Lower leg skin (tissue), 3 donors: ENCODE data around the gene NUDT13.

Source experiments
- POLR2A ChIP-seq, 2 donors: fragments of 450-650 bp; IDR thresholded peaks; one replicate each; pipeline ENCODE4 v1.6.1; 2016 to 2017; ENCODE audit warnings: antibody characterized with exemption in 2 of 2, mild to moderate bottlenecking in 1 of 2, moderate library complexity in 1 of 2
- TF ChIP-seq, protein P1 (sequence below), 3 donors: fragments of 450-650 bp; IDR thresholded peaks; one replicate each; pipeline ENCODE4 v1.5.1; 2016; ENCODE audit warnings: antibody characterized with exemption in 3 of 3, mild to moderate bottlenecking in 3 of 3, moderate library complexity in 2 of 3

DNA sequence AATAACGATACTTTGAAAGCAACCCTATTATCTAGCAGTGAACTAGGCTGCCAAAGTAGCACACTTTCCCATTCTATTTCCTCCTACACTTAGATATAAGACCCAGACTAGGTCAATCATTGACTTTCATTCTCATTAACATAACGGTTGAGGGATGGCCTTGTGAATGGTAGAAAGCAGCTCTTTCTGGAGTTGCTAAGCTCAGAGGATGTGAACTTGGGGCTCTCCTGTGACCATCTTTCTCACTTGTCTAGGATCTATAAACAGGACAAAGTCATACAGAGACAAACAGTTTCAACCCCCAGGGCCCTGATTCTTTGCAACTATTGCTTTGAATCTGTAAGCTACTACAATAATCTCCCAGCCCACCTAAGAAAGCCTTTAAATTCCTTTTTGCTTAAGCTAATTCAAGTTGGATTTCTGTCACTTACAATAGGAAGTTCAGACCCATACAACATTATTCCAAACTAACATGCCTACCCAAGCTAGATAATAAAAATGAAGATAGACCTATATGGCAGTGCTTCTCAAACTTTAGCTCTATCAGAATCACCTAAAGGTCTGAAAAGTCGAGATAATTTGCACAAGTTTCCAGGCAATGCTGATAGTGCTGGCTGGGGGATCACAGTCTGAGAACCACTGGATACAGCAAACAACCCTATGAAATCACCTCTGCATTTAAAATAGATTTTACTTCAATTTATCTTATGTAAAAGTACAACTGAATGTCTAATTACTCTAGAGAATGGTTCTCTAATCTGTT is 30.3 kb upstream of the NUDT13 start:
- TF ChIP-seq POLR2A (IDR thresholded peaks at IDR 0.05) = no peak
- TF ChIP-seq, protein P1, sequence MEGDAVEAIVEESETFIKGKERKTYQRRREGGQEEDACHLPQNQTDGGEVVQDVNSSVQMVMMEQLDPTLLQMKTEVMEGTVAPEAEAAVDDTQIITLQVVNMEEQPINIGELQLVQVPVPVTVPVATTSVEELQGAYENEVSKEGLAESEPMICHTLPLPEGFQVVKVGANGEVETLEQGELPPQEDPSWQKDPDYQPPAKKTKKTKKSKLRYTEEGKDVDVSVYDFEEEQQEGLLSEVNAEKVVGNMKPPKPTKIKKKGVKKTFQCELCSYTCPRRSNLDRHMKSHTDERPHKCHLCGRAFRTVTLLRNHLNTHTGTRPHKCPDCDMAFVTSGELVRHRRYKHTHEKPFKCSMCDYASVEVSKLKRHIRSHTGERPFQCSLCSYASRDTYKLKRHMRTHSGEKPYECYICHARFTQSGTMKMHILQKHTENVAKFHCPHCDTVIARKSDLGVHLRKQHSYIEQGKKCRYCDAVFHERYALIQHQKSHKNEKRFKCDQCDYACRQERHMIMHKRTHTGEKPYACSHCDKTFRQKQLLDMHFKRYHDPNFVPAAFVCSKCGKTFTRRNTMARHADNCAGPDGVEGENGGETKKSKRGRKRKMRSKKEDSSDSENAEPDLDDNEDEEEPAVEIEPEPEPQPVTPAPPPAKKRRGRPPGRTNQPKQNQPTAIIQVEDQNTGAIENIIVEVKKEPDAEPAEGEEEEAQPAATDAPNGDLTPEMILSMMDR (IDR thresholded peaks at IDR 0.05) = no peak
